Coronary artery (tissue), 2 donors: ENCODE measurements around the gene TMEM89.

Source experiments
- DNase-seq: peaks from one replicate; pipeline ENCODE4 v3.0.0-alpha.2; 2017; ENCODE audit warnings: low spot score
- H3K27ac ChIP-seq, 2 donors: fragments of 200-600 bp; sonication (generic); one replicate each; pipeline ENCODE4 v1.5.1; 2016 to 2019
- H3K4me3 ChIP-seq: fragments of 200-600 bp; sonication (generic); 2 replicates; pipeline ENCODE4 v1.5.1; 2016; ENCODE audit warnings: mild to moderate bottlenecking, moderate library complexity
- TF ChIP-seq, protein P1 (sequence below): fragments of 200-600 bp; sonication (generic); IDR thresholded peaks from one replicate; pipeline ENCODE4 v1.5.1; 2019; ENCODE audit warnings: antibody characterized with exemption

Gene TMEM89

DNA sequence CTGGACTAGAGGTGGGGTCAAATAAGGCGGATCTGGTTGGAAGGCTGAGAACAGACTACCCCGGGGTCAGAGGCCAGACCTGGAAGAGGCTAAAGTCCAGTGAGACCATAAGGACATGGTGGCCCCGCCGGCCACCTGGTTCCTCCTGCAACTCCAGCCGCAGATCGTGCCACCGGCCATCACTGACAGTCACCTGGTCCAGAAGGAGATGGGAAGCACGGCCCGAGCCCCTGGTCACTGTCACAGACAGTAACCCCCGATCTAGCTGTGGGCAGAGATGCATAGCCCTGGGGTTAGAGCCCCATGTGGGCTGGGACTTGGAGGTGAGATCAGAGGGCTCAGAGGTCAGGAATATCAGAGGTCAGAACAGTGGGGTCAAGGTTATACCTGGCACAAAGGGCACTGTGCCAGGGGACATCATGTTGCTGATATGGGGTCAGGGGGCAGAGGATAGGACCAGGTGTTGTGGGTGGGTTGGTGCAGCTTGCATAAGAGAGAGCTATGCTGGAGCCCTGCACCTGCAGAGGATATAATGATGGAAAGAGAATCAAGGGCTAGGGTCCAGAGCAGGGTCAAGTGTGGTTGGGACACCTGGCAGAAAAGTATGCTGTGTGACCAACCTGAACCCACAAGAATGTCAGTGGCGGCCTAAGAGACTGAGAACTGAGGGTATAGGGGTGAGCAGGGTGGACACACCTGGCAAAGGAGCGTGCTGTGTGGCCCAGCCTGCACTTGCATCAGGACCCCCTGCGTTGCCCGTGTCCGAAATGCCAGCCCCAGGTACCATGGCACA, 31.6 kb upstream of the TMEM89 start:
- TF ChIP-seq, protein P1, sequence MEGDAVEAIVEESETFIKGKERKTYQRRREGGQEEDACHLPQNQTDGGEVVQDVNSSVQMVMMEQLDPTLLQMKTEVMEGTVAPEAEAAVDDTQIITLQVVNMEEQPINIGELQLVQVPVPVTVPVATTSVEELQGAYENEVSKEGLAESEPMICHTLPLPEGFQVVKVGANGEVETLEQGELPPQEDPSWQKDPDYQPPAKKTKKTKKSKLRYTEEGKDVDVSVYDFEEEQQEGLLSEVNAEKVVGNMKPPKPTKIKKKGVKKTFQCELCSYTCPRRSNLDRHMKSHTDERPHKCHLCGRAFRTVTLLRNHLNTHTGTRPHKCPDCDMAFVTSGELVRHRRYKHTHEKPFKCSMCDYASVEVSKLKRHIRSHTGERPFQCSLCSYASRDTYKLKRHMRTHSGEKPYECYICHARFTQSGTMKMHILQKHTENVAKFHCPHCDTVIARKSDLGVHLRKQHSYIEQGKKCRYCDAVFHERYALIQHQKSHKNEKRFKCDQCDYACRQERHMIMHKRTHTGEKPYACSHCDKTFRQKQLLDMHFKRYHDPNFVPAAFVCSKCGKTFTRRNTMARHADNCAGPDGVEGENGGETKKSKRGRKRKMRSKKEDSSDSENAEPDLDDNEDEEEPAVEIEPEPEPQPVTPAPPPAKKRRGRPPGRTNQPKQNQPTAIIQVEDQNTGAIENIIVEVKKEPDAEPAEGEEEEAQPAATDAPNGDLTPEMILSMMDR, result no peak
- no peak for DNase-seq
- Histone ChIP-seq H3K4me3 (no peak overlapping the region), H3K27ac (no peak overlapping the region)

DNA sequence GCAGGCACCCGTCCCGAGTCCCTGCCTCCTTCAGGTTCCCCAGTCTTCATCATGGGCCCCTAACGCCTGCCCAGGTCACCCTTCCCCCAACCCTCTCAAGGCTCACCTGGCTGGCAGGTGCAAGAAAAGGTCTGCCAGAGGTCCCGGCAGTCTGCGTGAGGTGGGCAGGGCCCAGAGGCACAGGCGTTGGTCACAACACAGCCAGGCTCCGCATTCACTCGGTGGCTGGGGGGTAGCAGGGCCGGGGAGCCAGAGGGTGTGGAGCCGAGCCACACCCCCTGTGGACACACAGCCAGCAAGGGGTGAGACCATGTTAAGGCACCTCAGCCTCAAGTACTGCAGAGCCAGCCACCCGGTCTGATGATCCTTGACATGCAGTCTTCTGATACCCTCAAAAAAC, 30.2 kb upstream of the TMEM89 start:
- TF ChIP-seq, protein P1, result no peak
- H3K27ac ChIP-seq, result no peak overlapping the region
- no peak overlapping the region for H3K4me3 ChIP-seq
- DNase-seq, result no peak

DNA sequence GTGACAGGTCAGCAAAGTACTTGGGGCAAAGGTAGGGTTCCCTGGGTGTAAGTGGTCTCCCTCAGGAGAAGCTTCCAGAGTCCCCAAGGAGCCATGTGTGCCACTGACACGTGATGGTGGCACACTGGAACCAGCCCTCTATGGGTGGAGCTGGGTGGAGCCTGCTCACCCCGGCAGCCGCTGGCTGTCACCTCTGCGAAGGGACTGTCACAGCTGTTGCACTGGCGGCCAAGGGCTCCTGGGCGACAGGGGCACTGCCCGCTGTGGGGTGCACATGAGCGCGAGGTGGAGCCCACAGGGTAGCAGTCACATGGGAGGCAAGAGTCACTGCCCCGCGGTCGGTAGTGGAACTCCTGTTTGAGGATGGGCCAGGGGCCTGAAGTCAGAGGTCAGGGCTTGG, 29.2 kb upstream of the TMEM89 start:
- H3K4me3 ChIP-seq, result no peak overlapping the region
- TF ChIP-seq, protein P1, result no peak
- DNase-seq, result no peak
- H3K27ac ChIP-seq, result no peak overlapping the region

DNA sequence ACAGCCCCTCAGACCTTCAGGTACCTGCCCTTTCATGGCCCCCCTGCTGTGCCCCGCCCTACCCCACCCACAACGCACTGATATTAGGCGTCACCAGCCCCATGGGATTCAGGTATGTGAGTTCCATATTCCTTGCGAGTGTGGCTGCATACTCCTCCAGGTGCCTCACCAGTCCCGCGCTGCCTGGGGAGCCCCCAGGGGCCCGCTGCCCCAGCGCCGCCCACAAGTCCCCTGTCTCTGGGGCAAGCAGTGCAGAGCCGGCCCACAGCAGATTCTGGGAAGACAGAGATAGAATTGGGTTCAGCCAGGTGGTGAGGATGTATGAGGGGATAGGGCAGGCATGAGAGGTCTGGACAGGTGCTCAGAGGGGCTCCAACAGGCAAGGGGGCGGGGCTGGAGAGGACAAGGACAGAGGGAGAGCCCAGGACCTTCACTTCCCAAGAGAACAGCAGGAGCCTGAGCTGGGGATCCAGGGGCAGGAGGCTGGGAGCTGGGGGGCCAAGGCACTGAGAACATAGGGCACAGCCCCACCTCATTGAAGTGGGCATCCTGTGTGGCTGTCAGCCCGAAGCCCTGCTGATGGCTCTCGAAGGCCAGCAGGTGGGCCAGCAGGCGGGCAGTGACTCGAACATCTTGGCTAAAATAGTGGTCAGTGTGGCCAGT, 26.8 kb upstream of the TMEM89 start:
- Histone ChIP-seq H3K27ac (no peak overlapping the region), H3K4me3 (no peak overlapping the region)
- no peak for DNase-seq
- TF ChIP-seq, protein P1, result no peak

DNA sequence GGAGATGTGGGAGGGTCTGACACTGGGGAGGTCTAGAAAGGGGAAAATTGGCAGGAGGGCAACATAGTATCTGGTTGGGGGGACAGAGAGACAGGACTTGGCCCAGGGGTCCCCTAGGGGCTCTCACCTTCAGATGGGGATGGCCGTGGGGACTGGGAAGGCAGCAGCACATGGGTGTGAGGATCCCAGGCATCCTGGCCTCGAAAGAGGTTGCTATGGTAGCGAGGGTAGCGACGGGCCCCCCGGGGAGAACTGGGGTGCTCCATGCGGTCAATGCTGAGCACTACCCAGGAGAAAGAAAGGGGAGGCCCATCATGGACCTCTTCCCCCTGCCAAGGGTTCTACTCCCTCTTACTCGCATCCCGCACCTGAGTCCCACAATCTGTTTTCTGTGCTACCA, 26.1 kb upstream of the TMEM89 start:
- Histone ChIP-seq H3K4me3 (no peak overlapping the region), H3K27ac (no peak overlapping the region)
- TF ChIP-seq, protein P1, result no peak
- no peak for DNase-seq

DNA sequence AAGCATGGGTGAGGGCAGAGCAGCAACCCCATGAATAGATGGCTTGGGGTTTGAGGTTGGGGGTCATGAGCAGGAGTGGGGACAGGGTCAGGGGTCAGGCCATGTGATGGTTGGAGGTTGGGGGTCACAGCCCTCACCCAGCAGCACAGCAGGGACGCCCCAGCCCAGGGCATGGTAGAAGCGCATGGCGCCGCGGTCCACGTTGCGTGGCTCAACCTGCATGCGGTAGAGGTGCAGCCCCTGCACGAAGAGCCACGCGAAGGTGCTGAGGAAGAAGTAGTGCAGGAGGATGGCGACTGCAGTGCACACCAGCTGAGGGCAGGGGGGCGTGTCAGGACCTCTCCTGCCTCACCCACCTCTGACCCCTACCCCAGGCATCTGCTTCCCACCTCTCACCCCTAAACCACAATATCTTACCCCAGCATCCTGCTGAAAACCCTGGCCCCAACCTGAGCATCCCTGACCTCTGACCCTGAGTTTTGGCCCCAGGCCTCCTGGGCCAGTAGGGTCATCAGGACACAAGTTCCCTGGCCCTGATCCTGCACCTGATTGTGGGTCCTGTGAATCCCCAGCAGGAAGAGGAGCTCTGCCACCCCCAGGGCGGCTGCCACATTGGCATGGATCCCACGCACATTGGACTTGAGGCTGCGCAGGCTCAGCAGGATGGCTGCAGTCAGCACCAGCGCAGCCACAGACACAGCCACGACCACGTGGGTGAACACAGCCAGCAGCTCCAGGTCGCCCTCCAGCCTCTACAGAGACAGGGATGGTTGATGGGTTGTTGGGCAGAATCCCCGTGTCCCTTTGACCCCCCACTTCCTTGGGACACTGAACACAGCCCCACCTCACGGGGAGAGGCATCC, 23.6 kb upstream of the TMEM89 start:
- TF ChIP-seq, protein P1, result no peak
- no peak overlapping the region for H3K27ac ChIP-seq
- no peak for DNase-seq

More for the DNA sequence above, 23.6 kb upstream of the TMEM89 start:
- H3K4me3 ChIP-seq, result no peak overlapping the region
